ENCODE measurements around the gene APOA1.

- TF ChIP-seq GATA2 (IDR thresholded peaks at IDR 0.05; ENCODE audit: low read depth, low read length) (no peak), GATA3 (IDR thresholded peaks at IDR 0.05; ENCODE audit: low read depth, low read length) (no peak)
Observed at GRCh38 chr11:116796548-116796947, 40.9 kb downstream of the APOA1 start.
